H1 (cell line): ENCODE measurements around the gene BMF. TPM values are rescaled to one million over a fixed set of nuclear protein-coding genes. Genes with fewer than 3 reads are reported as not detected.
A peak's percentile ranks its signal among the peaks of the same experiment; 100 is the strongest.

ENCODE experiments used
- CTCF ChIA-PET: fragments of 300-600 bp; sonication (Branson Sonifier 250); formaldehyde crosslinking; loops from one replicate; lab custom pipeline; 2021; ENCODE audit not compliant: partially characterized antibody; lab: Charles Lee
- POLR2A ChIA-PET: fragments of 300-600 bp; sonication (Branson Sonifier 250); formaldehyde crosslinking; loops from one replicate; lab custom pipeline; 2021; ENCODE audit warnings: inconsistent platforms; ENCODE audit not compliant: partially characterized antibody; lab: Charles Lee
- DNase-seq, 2 experiments: peaks; one replicate each; pipeline versions ENCODE4 v3.0.0 to v3.0.0-alpha.2; 2010 to 2022; ENCODE audit warnings: low spot score in 2 of 2, low read depth in 1 of 2, mixed read lengths in 1 of 2
- FAIRE-seq: peaks from 2 replicates; lab custom pipeline; 2011; peaks lifted over from hg19 to GRCh38; lab: Jason Lieb, UNC
- H2AFZ ChIP-seq: 2 replicates; pipeline ENCODE4 v1.8.1; 2012; ENCODE audit warnings: low read length, inconsistent platforms
- H2AK5ac ChIP-seq: 2 replicates; pipeline ENCODE4 v1.6.1; 2013; ENCODE audit warnings: low read depth, low read length
- H2BK120ac ChIP-seq: replicated peaks from 2 replicates; pipeline ENCODE3; 2013; ENCODE audit warnings: low read depth, low read length, inconsistent platforms
- H2BK12ac ChIP-seq: 2 replicates; pipeline ENCODE4 v1.6.1; 2013; ENCODE audit warnings: low read depth, low read length
- H2BK15ac ChIP-seq: 2 replicates; pipeline ENCODE4 v1.6.1; 2013; ENCODE audit warnings: low read length
- H2BK20ac ChIP-seq: 2 replicates; pipeline ENCODE4 v1.6.1; 2013; ENCODE audit warnings: low read length
- H2BK5ac ChIP-seq: 2 replicates; pipeline ENCODE4 v1.6.1; 2013; ENCODE audit warnings: low read depth, low read length
- H3K14ac ChIP-seq: 2 replicates; pipeline ENCODE4 v1.6.1; 2013; ENCODE audit warnings: inconsistent platforms; ENCODE audit not compliant: insufficient read length
- H3K18ac ChIP-seq: 2 replicates; pipeline ENCODE4 v1.6.1; 2013; ENCODE audit warnings: low read length; ENCODE audit errors: extremely low read depth
- H3K23ac ChIP-seq: 2 replicates; pipeline ENCODE4 v1.6.1; 2013; ENCODE audit warnings: inconsistent platforms; ENCODE audit not compliant: insufficient read length
- H3K23me2 ChIP-seq: 2 replicates; pipeline ENCODE4 v1.6.1; 2013; ENCODE audit warnings: low read depth, low read length
- H3K27ac ChIP-seq: 2 replicates; pipeline ENCODE4 v1.6.1; 2011; ENCODE audit warnings: low read depth, low read length, inconsistent platforms
- H3K27me3 ChIP-seq, 4 experiments: replicated peaks in 1 of 4; 1 replicate in 1 of 4; 2 replicates in 3 of 4; pipeline versions ENCODE4 v1.6.1 to v1.8.1; 2011 to 2013; ENCODE audit warnings: low read length in 3 of 4, mild to moderate bottlenecking in 3 of 4, inconsistent platforms in 2 of 4, mixed read lengths in 2 of 4, moderate library complexity in 1 of 4; ENCODE audit not compliant: control insufficient read depth in 3 of 4, insufficient read depth in 3 of 4; ENCODE audit errors: extremely low read depth in 1 of 4
- H3K36me3 ChIP-seq, 4 experiments: 2 replicates each; pipeline versions ENCODE4 v1.6.1 to v1.8.1; 2011 to 2013; ENCODE audit warnings: mild to moderate bottlenecking in 4 of 4, low read length in 3 of 4, moderate library complexity in 2 of 4, control low read depth in 1 of 4, inconsistent platforms in 1 of 4; ENCODE audit not compliant: insufficient read depth in 4 of 4, control insufficient read depth in 2 of 4
- H3K4ac ChIP-seq: replicated peaks from 2 replicates; pipeline ENCODE3; 2013; ENCODE audit warnings: low read length, low read depth, mixed read lengths, inconsistent platforms; ENCODE audit not compliant: insufficient read length
- H3K4me1 ChIP-seq, 4 experiments: replicated peaks in 1 of 4; 1 replicate in 1 of 4; 2 replicates in 3 of 4; pipeline versions ENCODE4 v1.6.1 to v1.8.1; 2011 to 2013; ENCODE audit warnings: low read length in 3 of 4, inconsistent platforms in 2 of 4, mixed read lengths in 1 of 4; ENCODE audit not compliant: insufficient read depth in 4 of 4, control insufficient read depth in 3 of 4
- H3K4me2 ChIP-seq, 2 experiments: 2 replicates each; pipeline versions ENCODE4 v1.6.1 to v1.8.1; 2011 to 2013; ENCODE audit warnings: low read depth in 2 of 2, low read length in 2 of 2, control low read depth in 1 of 2, inconsistent platforms in 1 of 2, mild to moderate bottlenecking in 1 of 2; ENCODE audit not compliant: insufficient read depth in 1 of 2
- H3K4me3 ChIP-seq, 4 experiments: fragments of 200-600, 300-600 bp in 1 of 4; sonication (generic), shearing (Covaris generic), sonication (Bioruptor Twin) in 1 of 4; 2 replicates each; pipeline versions ENCODE4 v1.5.1 to v1.8.1; 2011 to 2016; ENCODE audit warnings: low read length in 4 of 4, low read depth in 3 of 4, control low read depth in 2 of 4, inconsistent platforms in 2 of 4, mild to moderate bottlenecking in 2 of 4, mixed read lengths in 1 of 4, moderate library complexity in 1 of 4; ENCODE audit not compliant: insufficient read depth in 2 of 4; ENCODE audit errors: extremely low read depth in 1 of 4
- H3K56ac ChIP-seq: replicated peaks from 2 replicates; pipeline ENCODE3; 2013; ENCODE audit warnings: low read depth, mild to moderate bottlenecking, mixed read lengths, low read length, inconsistent platforms; ENCODE audit not compliant: insufficient read length
- H3K79me1 ChIP-seq: 2 replicates; pipeline ENCODE4 v1.6.1; 2013; ENCODE audit warnings: low read depth, low read length, control low read depth
- H3K79me2 ChIP-seq, 2 experiments: 2 replicates each; pipeline versions ENCODE4 v1.6.1 to v1.8.1; 2012 to 2013; ENCODE audit warnings: low read length in 2 of 2, mild to moderate bottlenecking in 2 of 2, inconsistent platforms in 1 of 2; ENCODE audit not compliant: insufficient read depth in 2 of 2, control insufficient read depth in 1 of 2
- H3K9ac ChIP-seq, 4 experiments: replicated peaks in 1 of 4; 1 replicate in 1 of 4; 2 replicates in 3 of 4; pipeline versions ENCODE4 v1.6.1 to v1.8.1; 2011 to 2013; ENCODE audit warnings: low read depth in 3 of 4, low read length in 3 of 4, control low read depth in 2 of 4, mild to moderate bottlenecking in 2 of 4, moderate library complexity in 2 of 4, inconsistent platforms in 1 of 4; ENCODE audit errors: extremely low read depth in 1 of 4
- H3K9me3 ChIP-seq, 2 experiments: 2 replicates each; pipeline versions ENCODE4 v1.6.1 to v1.8.1; 2012 to 2013; ENCODE audit warnings: mild to moderate bottlenecking in 2 of 2, moderate library complexity in 2 of 2, control low read depth in 1 of 2, inconsistent platforms in 1 of 2, low read depth in 1 of 2, low read length in 1 of 2, mixed read lengths in 1 of 2; ENCODE audit not compliant: insufficient read depth in 2 of 2
- H4K20me1 ChIP-seq, 2 experiments: replicated peaks in 1 of 2; 2 replicates each; pipeline versions ENCODE3 to v1.8.1; 2011 to 2013; ENCODE audit warnings: inconsistent platforms in 2 of 2, low read length in 2 of 2, mild to moderate bottlenecking in 1 of 2; ENCODE audit not compliant: insufficient read depth in 2 of 2, control insufficient read depth in 1 of 2
- H4K5ac ChIP-seq: 2 replicates; pipeline ENCODE4 v1.6.1; 2013; ENCODE audit warnings: low read length, low read depth, mixed read lengths, inconsistent platforms; ENCODE audit not compliant: insufficient read length
- H4K8ac ChIP-seq: 2 replicates; pipeline ENCODE4 v1.8.0; 2013; ENCODE audit warnings: mild to moderate bottlenecking, moderate library complexity, low read length, inconsistent platforms; ENCODE audit not compliant: insufficient read depth; ENCODE audit errors: extremely low read depth
- H4K91ac ChIP-seq: replicated peaks from 2 replicates; pipeline ENCODE3; 2013; ENCODE audit warnings: low read length, mixed read lengths, inconsistent platforms; ENCODE audit not compliant: insufficient read length
- ATF2 ChIP-seq: IDR thresholded peaks from 2 replicates; pipeline ENCODE4 v1.6.1; 2012; ENCODE audit warnings: low read length, inconsistent platforms
- BACH1 ChIP-seq: IDR thresholded peaks from 2 replicates; pipeline ENCODE4 v1.6.1; 2012; ENCODE audit warnings: low read length, improper control_type of control experiment
- BCL11A ChIP-seq, 2 experiments: IDR thresholded peaks; one replicate each; pipeline ENCODE4 v1.6.1; 2011; ENCODE audit warnings: low read depth in 2 of 2, low read length in 2 of 2, mild to moderate bottlenecking in 2 of 2
- CHD2 ChIP-seq: IDR thresholded peaks from 2 replicates; pipeline ENCODE4 v1.6.1; 2012; ENCODE audit warnings: low read length, improper control_type of control experiment
- RAD21 ChIP-seq, 2 experiments: IDR thresholded peaks in 1 of 2; conservative IDR thresholded peaks in 1 of 2; 2 replicates each; pipeline ENCODE4 v1.6.1; 2011; ENCODE audit warnings: low read depth in 2 of 2, low read length in 2 of 2, improper control_type of control experiment in 1 of 2, inconsistent platforms in 1 of 2, mild to moderate bottlenecking in 1 of 2, moderate library complexity in 1 of 2
- RBBP5 ChIP-seq: IDR thresholded peaks from 2 replicates; pipeline ENCODE4 v1.7.1; 2012; ENCODE audit warnings: low read depth, mild to moderate bottlenecking, inconsistent platforms, low read length, moderate library complexity, borderline replicate concordance
- SIN3A ChIP-seq, 2 experiments: IDR thresholded peaks in 1 of 2; conservative IDR thresholded peaks in 1 of 2; 2 replicates each; pipeline ENCODE4 v1.6.1; 2011 to 2012; ENCODE audit warnings: low read length in 2 of 2, improper control_type of control experiment in 1 of 2, low read depth in 1 of 2, mild to moderate bottlenecking in 1 of 2
- TBP ChIP-seq: IDR thresholded peaks from 2 replicates; pipeline ENCODE4 v1.6.1; 2011; ENCODE audit warnings: low read depth, low read length, improper control_type of control experiment
- ZNF274 ChIP-seq: IDR thresholded peaks from 2 replicates; pipeline ENCODE4 v1.7.0; 2012; ENCODE audit warnings: low read length, borderline replicate concordance; ENCODE audit errors: extremely low read depth
- WGBS, 2 experiments: shearing (Covaris generic) in 1 of 2; methylation state at CpG; one replicate each; pipeline versions ENCODE4 v1.1.6 to v1.1.7; 2013 to 2015; ENCODE audit warnings: low lambda C conversion rate in 2 of 2, mixed read lengths in 2 of 2, inconsistent platforms in 1 of 2, low coverage in 1 of 2, missing lambda C conversion rate in 1 of 2; ENCODE audit not compliant: insufficient replicate concordance in 2 of 2, insufficient coverage in 1 of 2, insufficient read length in 1 of 2; ENCODE audit errors: extremely low coverage in 1 of 2, missing lambda C conversion rate in 1 of 2; 5-methylcytosine and 5-hydroxymethylcytosine counted together
- polyA plus RNA-seq, 7 experiments: library from polyadenylated mRNA; depleted of rRNA in 3 of 7; stranded (reverse) in 5 of 7; unstranded in 2 of 7; fragments of >200 nt in 5 of 7; fragments of 200-250 nt in 2 of 7; gene quantifications; 1 replicate in 5 of 7; 2 replicates in 1 of 7; 4 replicates in 1 of 7; pipeline versions ENCODE4 v1.2.1 to v1.2.3, GENCODE V29; 2011 to 2013; ENCODE audit warnings: missing spikeins in 2 of 7, mixed read lengths in 2 of 7
- total RNA-seq: library from RNA; stranded (reverse); fragmentation: NEBNext Ultra II Directional; extraction: Animal tissue kit (Norgen Biotek cat#: 25700); gene quantifications from 2 replicates; pipeline ENCODE4 v1.2.1, GENCODE V29; 2021
- TF ChIP-seq, protein P1 (sequence below): IDR thresholded peaks from 2 replicates; pipeline ENCODE4 v1.6.1; 2012; ENCODE audit warnings: inconsistent platforms

The BMF gene
- total and polyA plus RNA-seq, 2 of the 8 experiments (the other 6 are each of a cell fraction or from before 2014, with no cell fraction given) = 21.2 to 24.2 TPM

DNA sequence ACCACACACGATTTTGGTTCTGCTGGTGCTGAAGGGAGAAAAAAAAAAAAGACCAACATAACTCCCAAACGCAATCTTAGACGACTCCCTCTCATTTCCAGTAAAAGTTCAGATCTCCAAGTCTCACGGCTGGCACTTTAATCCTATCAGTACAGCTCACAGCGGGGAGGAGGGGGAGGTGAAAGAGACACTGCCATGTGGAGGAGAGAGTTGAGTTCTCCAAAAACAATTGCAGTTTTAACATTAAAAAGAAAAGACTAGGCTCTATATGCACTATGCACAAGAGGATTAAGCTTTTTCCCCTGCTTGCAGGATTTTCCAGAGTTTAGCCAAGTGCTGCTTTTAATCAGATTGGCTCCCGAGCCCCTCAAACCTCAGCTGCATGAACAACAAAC lies 16.8 kb downstream of the BMF start:
- Histone ChIP-seq H3K79me1 (no peaks in the 10 kb centered on the region), H2AK5ac (no peak overlapping the region), H3K36me3 (peaks cover 0 to 13% (median 0%) of the 10 kb centered on the region in 4 experiments; a peak in 2 of 8 replicates), H3K4me1 (peaks cover 20 to 70% (median 47%) of the 10 kb centered on the region in 4 experiments), H3K27me3 (no peaks in the 10 kb centered on the region), H3K4ac (no peak overlapping the region), H2BK15ac (no peak overlapping the region), H2BK5ac (peak overlapping the region; percentile 3; the same call in 1 of the 2 replicates), H3K23ac (no peak overlapping the region), H3K56ac (no peak overlapping the region), H3K4me3 (peak overlapping the region in 3 of 4 experiments; percentile 9 to 26 (median 23); a peak in 5 of 8 replicates), H3K9ac (no peak overlapping the region; a peak in 1 of 7 replicates), H3K4me2 (peak overlapping the region; percentile 49 to 58), H4K8ac (no peak overlapping the region), H3K79me2 (no peaks in the 10 kb centered on the region), H4K5ac (no peak overlapping the region), H2BK20ac (no peak overlapping the region), H3K27ac (0 out of 2 replicates have a peak overlapping the region, but pooled peaks have one; percentile 36), H3K14ac (no peak overlapping the region), H3K18ac (peak overlapping the region; percentile 4; the same call in 1 of the 2 replicates), H4K91ac (no peak overlapping the region), H2BK12ac (peak overlapping the region; percentile 32; the same call in 1 of the 2 replicates), H2AFZ (no peak overlapping the region), H4K20me1 (peaks cover 0 to 2% of the 10 kb centered on the region in 2 experiments), H3K23me2 (no peaks in the 10 kb centered on the region; the same call in 1 of the 2 replicates), H2BK120ac (no peak overlapping the region), H3K9me3 (no peaks in the 10 kb centered on the region)
- no peak for DNase-seq
- no peak for FAIRE-seq
- CTCF ChIA-PET = interaction anchor here (0.7 to 21.4 kb wide), 8 partner anchors 9 to 218 kb away, joined by 3 to 312 read pairs (median 4); partner anchors contain the start of gene BMF
- 34% methylated on average over 6 of the region's 6 CpGs; no CpG with 5 or more reads in 1 of the 2 experiments for WGBS, 2 experiments
- POLR2A ChIA-PET = interaction anchor here (2.9 kb wide), 1 partner anchor 11 kb away, joined by 15 read pairs; no protein-coding TSS in a partner anchor
- TF ChIP-seq BACH1 (no peak), RAD21 (IDR thresholded peaks at IDR 0.05 in 1 of 2, conservative IDR thresholded peaks at IDR 0.05 in 1 of 2; ENCODE audit: low read depth in 2 of 2, low read length in 2 of 2) (no peak), ATF2 (no peak), BCL11A (IDR thresholded peaks at IDR 0.05; ENCODE audit: low read depth in 2 of 2, low read length in 2 of 2) (no peak), CHD2 (no peak), ZNF274 (no peak), SIN3A (conservative IDR thresholded peaks at IDR 0.05 in 1 of 2, IDR thresholded peaks at IDR 0.05 in 1 of 2; ENCODE audit: low read depth in 1 of 2, low read length in 2 of 2) (no peak), RBBP5 (no peak), TBP (no peak)
- TF ChIP-seq, protein P1, sequence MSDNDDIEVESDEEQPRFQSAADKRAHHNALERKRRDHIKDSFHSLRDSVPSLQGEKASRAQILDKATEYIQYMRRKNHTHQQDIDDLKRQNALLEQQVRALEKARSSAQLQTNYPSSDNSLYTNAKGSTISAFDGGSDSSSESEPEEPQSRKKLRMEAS = 0 out of 2 replicates have a peak, but pooled peaks have one; percentile 15
